NCI-H82 treated with DMSO at 0.1 percent for 48 hours (cell line): ENCODE data around the gene MRPS16.
"Not testable (repeated sequence)": the region's sequence is repeated elsewhere in the genome, so short reads cannot be mapped to it uniquely, and the experiment has no call there.

Experiments
- DNase-seq: peaks from one replicate; lab custom pipeline; 2025; ENCODE audit not compliant: unreplicated experiment; lab: John Stamatoyannopoulos, UW

The MRPS16 gene

DNA sequence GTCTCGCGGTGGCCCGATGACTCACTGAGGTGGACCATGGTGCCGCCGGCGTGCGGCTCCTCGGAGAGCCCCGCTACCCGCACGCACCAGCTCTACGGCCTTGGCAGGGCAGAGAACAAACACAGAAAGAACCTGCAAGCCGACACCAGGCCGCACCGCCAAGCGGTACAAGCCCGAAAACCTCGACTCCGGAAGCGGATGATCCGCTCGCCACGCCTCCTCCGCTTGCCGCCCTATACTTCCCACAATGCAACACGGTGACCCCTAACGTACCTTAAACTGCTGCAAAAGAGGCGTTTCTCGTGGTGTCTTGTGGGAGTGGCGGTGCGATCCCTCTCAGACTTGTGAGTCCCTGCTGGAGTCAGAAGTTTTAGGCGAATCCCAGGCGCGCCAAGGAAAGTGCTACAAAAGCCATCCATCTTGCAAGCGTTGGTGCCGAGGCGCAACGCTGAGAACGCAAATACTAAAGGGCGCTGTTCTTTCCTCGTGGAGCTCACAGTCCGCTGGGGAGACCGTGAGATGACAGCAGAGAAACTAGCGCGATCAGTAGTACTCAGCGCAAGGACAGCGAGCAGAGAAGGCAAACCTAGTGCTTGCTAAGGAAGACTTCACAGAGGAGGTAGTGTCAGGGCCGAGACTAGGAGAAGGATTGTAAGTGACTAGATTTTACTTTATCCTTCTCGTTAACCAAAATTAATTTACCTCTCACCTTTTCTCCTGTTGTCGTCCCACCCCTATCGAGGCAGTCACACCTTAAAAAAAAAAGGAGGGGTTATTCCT is at the start of gene MRPS16:
TSS of gene MRPS16 (minus strand) at position 200 of the 780 bp plus-strand sequence. CDS start at position 38, 162 bp downstream.
- DNase-seq: peak; percentile 76

DNA sequence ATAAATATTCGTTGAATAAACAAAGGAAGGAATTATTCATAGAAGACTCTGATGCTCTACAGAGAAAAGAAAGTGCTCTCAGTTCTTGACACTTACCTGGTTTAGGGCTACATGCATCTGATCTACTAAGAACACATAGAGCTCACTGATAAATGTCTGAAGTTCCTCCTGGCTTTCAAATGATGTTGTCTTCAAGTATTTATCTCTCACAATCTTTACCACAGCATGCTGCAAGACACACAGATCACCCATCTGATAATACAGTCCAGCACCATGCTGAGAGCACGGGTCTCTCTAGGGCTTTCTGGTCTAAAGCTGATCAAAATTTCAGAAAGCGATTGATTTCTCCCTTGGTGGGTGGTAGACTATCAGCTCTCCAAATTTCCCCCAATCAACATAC is 44.5 kb upstream of the MRPS16 start:
- no peak for DNase-seq

DNA sequence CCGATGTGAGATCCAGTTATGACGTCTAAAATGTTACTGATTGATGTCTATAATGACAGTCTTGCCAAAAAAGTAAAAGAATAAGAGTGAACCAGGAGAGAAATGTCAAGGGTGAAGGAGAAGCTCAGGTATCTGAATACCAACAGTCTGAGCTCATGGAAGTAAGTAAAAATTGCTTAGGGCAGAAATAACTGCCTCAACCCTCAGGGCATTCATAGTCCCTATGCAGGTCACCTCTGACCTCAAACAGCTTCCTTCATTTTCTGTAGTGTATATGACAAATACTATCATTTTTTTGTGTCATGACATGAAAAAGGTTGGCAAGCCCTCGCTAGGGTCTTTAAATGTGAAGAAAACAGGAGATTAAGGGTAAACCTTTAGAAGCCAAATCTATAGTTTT is 41.0 kb upstream of the MRPS16 start:
- no peak for DNase-seq

GRCh38 chr10:73289958-73290357 is 37.5 kb upstream of the MRPS16 start:
- no peak for DNase-seq

- no peak for DNase-seq
Observed at GRCh38 chr10:73287441-73287840, 35.0 kb upstream of the MRPS16 start.

DNA sequence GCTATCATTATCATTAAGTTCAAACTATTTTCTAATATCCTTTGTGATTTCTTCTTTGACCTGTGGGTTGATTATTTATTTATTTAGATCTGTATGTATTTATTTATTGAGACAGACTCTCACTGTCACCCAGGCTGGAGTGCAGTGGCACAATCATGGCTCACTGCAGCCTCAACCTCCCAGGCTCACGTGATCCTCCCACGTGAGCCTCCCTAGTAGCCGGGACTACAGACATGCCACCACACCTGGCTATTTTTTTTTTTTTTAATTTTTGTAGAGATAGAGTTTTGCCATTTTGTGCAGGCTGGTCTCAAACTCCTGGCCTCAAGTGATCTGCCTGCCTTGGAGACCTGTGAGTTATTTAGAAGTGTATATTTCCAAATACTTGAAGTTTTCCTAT is 28.7 kb upstream of the MRPS16 start:
- no peak for DNase-seq

DNA sequence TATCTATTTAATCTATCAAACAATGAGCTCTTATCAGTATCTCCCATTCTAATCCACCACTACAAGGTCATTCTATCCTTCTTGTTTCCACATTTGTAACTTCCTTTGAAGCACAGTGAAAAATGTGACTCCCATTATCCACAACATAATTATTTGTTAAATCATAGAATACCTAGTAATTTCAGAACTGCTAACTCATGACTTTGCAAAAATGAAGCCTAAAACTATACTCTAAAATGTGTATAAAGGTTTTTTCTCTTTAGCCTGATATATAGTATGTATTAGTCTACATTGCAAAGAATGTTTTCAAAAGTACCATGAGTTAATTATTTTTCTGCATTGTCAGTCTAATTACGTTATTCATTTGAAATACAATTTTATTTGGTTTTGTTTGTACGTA is 12.0 kb upstream of the MRPS16 start:
- DNase-seq: no peak

DNA sequence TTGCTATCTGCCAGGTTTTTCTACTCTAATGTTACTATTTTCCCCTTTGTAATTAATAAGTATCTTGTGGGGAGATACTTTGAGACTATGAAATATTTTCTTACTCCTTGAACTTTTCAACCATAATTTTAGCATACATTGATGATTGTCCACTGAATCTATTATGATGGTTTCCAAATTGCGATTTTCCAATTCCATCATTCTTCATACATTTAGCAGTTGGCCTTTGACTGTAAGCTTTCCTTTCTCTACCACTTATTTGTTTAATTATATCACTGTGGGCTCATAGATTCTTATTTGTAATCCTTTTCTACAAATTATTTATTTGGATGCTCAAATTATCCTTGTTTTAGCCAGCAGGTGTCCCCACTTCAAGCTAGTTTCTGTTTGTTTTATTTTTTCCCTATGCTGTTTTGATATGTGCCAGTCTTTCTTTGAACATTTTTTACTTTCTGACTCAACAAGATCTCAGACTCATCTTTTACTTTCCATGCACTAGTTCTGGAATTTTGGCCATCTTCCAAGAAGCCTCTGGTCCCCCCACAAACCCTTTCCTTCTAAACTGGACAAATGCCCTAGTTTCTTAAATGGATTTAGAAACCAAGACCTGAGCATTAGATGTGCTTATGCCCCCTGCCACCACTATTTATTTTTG is 11.4 kb upstream of the MRPS16 start:
- DNase-seq: no peak

GRCh38 chr10:73262880-73263555 is 10.6 kb upstream of the MRPS16 start:
- DNase-seq: no peak

DNA sequence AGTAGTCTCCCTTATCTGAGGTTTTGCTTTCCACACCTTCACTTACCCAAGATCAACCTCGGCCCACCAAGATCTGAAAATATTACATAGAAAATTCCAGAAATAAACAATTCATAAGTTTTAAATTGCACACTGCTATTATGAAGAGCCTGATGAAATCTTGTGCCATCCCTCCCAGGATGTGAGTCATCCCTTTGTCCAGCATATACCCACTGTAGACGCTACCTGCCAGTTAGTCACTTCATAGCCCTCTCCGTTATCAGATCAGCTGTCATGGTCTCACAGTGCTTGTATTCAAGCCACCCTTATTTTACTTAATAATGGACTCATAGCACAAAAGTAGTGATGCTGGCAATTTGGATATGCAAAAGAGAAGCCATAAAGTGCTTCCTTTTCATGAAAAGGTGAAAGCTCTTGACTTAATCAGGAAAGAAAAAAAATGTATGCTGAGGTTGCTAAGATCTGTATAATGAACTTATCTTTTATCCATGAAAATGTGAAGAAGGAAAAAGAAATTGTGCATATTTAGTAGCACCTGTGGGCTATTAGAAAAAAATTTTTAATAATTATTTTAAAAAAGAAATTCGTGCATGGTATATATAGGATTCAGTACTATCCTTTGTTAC is 9.8 kb upstream of the MRPS16 start:
- no peak for DNase-seq

- DNase-seq: no peak
Observed at GRCh38 chr10:73261362-73261995, 9.0 kb upstream of the MRPS16 start.

DNA sequence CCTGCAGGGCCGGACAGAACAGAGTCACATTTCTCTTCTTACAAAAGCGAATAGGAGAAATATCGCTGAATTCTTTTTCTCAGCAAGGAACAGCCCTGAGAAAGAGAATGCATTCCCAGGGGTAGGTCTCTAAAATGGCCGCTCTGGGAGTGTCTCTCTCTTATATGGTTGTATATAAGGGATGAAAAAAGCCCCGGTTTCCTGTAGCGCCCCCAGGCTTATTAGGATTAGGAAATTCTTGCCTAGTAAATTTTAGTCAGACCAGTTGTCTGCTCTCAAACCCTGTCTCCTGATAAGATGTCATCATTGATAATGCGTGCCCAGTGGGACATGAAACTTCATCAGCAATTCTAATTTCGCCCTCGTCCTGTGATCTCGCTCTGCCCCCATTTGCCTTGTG is 6.2 kb upstream of the MRPS16 start:
- DNase-seq: not testable (repeated sequence)

GRCh38 chr10:73253225-73253555 is 746 bp upstream of the MRPS16 start:
- no peak for DNase-seq

DNA sequence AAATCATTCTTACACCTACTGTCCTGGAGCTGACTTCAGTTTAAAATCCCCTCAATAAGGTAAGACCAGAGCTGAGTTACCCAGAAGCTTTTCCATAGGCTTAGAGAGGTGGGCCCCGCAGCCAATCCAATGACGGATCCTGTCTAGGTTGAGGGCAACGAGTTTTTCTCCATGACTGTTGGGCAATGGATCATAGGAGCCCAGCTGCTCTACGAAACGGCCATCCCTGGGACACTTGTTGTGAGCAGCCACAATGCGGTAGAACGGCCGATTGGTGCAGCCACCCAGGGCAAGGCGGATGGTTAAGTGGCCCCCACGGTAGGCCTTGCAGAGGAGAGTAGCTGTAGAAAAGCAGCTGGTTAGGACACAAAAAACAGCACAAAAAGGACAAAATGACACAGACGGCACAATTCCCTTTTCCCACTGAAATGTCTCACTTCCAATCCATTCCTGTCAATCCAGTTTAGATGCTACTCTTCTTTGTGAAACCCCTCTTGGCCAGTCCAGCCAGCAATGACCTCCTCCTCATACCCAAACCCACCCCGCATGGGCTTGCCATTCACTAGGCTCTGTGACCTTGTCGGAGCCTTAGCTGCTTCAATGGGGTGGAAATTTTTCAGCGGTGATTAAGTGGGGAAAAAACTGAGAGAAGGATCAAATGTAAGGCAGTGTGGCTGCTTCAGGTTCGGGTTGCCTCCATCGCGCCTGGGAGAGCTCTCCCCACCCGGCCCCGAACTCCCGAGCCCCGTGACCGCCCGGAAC is 580 bp downstream of the MRPS16 start:
- no peak for DNase-seq

- no peak for DNase-seq
Observed at GRCh38 chr10:73248259-73248724, 4.2 kb downstream of the MRPS16 start.

GRCh38 chr10:73247509-73248258 is 4.8 kb downstream of the MRPS16 start:
- DNase-seq: no peak

DNA sequence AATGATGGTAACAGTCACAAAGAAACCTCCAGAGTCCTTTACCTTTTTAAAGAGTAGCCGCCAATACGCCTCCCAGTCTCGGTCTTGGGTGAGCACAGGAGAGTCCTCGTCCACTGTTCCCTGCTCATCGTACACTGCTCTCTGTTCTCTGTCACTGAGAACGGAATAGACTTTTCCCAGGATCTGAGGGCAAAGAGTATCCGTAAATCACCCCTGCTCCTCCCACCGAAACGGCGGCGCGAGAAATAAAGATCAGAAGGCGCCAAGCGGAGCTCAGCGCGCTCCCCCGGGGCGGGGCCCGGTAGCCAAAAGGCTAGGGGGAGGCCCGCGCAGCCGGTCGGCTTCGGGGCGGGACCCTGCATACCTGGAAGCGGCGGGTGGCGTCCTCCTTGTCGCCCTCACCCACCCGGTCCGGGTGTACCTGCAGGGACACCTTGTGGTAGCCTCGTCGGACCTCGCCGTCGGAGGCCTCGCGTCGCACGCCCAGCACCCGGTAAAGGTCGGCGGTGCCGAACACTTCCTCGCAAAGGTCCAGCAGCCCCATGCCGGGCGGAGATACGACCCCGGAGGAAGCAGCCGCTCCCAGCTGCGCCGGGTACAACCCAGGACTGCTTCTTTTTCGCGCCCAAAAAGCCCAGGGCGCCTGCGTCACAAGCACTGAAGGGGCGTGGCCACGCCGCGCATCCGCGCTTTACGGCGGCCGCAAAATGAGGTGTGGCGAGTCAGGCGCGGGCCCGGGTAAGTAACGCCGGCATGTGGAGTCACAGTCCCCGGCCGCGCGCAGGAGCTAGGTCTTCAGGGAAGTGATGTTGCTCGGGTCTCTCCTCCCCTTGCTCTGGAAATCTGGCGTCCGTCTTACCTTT is 5.6 kb downstream of the MRPS16 start, which contains the start of gene DNAJC9:
TSS of gene DNAJC9 (minus strand) at position 610 of the 863 bp plus-strand sequence. CDS start at position 544, 66 bp downstream.
- peak; percentile 78 for DNase-seq

DNA sequence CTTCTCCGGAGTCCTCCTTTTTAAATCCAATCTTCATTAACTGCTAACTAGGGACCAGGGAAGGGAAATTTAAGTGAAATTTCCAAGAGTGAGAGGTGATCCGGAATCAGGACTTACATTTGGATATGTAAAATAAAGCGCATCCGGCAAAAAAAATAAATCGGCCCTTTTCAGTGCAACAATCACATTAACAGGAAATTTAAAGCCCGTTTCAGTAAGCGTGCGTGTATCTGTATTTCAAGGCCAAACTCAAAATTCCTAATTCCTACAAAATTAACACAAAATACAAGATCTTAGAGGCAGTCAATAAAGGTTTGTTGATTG is 6.2 kb downstream of the MRPS16 start:
- no peak for DNase-seq
